Nephron (organoid): ENCODE data around the gene SYNE4.
"Not testable (repeated sequence)": the region's sequence is repeated elsewhere in the genome, so short reads cannot be mapped to it uniquely, and the experiment has no call there.

ENCODE experiments used
- H3K27ac Mint-ChIP-seq, 3 experiments: 2 replicates each; pipeline ENCODE4 v1.8.0; 2020; ENCODE audit warnings: mixed read lengths in 3 of 3, mild to moderate bottlenecking in 2 of 3, moderate library complexity in 1 of 3
- H3K27me3 Mint-ChIP-seq: 2 replicates; pipeline ENCODE4 v1.8.0; 2021; ENCODE audit warnings: low read depth, mild to moderate bottlenecking, moderate library complexity, mixed read lengths
- H3K36me3 Mint-ChIP-seq: 2 replicates; pipeline ENCODE4 v1.8.0; 2020; ENCODE audit warnings: low read depth, mixed read lengths
- H3K4me1 Mint-ChIP-seq: 2 replicates; pipeline ENCODE4 v1.8.0; 2020; ENCODE audit warnings: mixed read lengths
- H3K4me3 Mint-ChIP-seq, 3 experiments: 2 replicates each; pipeline ENCODE4 v1.8.0; 2020; ENCODE audit warnings: mild to moderate bottlenecking in 3 of 3, mixed read lengths in 3 of 3, moderate library complexity in 2 of 3
- H3K9me3 Mint-ChIP-seq: 2 replicates; pipeline ENCODE4 v1.8.0; 2020; ENCODE audit warnings: mixed read lengths
- CTCF ChIP-seq, 3 experiments: fragments of 200-600 bp; sonication (generic); IDR thresholded peaks; one replicate each; pipeline ENCODE4 v1.5.0; 2021; ENCODE audit warnings: antibody characterized with exemption in 3 of 3; ENCODE audit not compliant: unreplicated experiment in 3 of 3

SYNE4 gene

GRCh38 chr19:35958660-35959039 is 50.0 kb downstream of the SYNE4 start:
- no peak for TF ChIP-seq CTCF (IDR thresholded peaks at IDR 0.05; ENCODE audit: unreplicated experiment in 3 of 3)
- Mint-ChIP-seq H3K27ac (no peak overlapping the region), H3K4me3 (no peak overlapping the region)

GRCh38 chr19:35957411-35957810 is 51.2 kb downstream of the SYNE4 start:
- not testable (repeated sequence) for H3K9me3 Mint-ChIP-seq, H3K36me3 Mint-ChIP-seq, H3K4me1 Mint-ChIP-seq, H3K27ac Mint-ChIP-seq, H3K4me3 Mint-ChIP-seq
- peaks cover 58% of the 10 kb centered on the region for H3K27me3 Mint-ChIP-seq

More at GRCh38 chr19:35958660-35959039, 50.0 kb downstream of the SYNE4 start:
- H3K27me3 Mint-ChIP-seq, result peaks cover 65% of the 10 kb centered on the region
- no peaks in the 10 kb centered on the region for H3K36me3 Mint-ChIP-seq
- H3K9me3 Mint-ChIP-seq, result peaks cover 3% of the 10 kb centered on the region
- no peaks in the 10 kb centered on the region for H3K4me1 Mint-ChIP-seq

- no peak overlapping the region for H3K27ac Mint-ChIP-seq
- no peaks in the 10 kb centered on the region for H3K4me1 Mint-ChIP-seq
- H3K36me3 Mint-ChIP-seq, result no peaks in the 10 kb centered on the region
- no peak for TF ChIP-seq CTCF (IDR thresholded peaks at IDR 0.05; ENCODE audit: unreplicated experiment in 3 of 3)
- H3K27me3 Mint-ChIP-seq, result peaks cover 49% of the 10 kb centered on the region
- no peak overlapping the region for H3K4me3 Mint-ChIP-seq
- peaks cover 3% of the 10 kb centered on the region for H3K9me3 Mint-ChIP-seq
Observed at GRCh38 chr19:35955881-35956634, 52.6 kb downstream of the SYNE4 start.
